ENCODE results near the gene MACROD2.

Gene MACROD2

DNA sequence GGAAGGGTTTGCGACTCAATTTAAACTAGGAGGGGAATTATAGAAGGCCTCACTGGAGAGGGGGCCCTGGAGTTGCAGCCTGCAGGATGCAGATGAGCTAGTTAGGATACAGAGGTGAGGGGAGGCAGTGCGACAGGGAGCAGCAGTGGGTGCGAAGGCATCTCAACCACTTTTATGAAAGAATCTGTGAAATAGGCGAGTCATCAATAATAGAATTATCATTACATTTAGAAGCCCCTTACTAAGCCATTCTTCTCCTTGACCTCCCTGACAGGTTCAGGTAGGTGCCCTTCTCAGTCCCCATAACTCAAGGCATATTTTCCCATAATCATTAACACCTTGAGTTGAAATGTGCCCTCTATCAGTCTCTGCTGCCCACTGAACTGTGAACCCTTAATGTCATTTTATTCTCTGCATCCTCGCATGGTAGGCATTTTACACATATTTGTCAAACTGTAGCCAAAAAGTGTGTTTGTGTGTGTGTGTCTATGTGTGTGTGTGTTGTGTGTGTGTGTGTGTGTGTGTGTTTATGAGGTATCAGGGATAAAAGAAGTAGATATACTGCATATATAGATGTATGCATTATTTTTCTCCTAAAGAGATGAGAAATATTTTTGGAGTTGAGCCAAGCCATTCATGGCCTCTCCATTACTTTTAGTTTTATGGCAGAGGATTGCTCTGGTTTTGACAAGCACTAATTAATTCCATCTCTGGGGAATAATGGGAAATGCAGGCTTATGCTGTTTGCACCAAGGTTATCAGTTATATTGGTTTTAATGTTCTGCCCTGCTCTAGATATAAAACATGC, 1679.1 kb downstream of the MACROD2 start:
- no peak for DNase-seq (ENCODE audit: low spot score)

DNA sequence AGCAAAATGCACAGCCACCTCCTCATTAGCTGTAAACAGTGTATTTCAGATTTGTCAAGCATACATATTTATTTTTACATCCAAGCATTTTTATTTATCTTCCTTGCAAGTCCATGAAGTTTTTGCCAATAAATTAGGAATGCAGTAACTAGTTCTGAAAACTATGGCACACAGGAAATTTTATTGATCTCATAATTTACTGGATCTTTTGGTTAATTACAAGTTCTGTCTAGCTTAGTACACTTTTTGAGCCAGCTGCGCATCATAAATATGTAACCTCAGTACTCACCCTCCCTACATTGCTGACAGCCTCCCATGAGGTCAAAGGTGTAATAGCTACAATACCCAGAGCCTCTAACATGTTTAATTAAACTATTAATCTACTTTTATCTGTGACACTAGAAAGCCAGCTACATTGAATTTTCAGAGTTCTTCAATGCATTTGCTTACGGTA, 1679.8 kb downstream of the MACROD2 start:
- no peak for DNase-seq (ENCODE audit: low spot score)

DNA sequence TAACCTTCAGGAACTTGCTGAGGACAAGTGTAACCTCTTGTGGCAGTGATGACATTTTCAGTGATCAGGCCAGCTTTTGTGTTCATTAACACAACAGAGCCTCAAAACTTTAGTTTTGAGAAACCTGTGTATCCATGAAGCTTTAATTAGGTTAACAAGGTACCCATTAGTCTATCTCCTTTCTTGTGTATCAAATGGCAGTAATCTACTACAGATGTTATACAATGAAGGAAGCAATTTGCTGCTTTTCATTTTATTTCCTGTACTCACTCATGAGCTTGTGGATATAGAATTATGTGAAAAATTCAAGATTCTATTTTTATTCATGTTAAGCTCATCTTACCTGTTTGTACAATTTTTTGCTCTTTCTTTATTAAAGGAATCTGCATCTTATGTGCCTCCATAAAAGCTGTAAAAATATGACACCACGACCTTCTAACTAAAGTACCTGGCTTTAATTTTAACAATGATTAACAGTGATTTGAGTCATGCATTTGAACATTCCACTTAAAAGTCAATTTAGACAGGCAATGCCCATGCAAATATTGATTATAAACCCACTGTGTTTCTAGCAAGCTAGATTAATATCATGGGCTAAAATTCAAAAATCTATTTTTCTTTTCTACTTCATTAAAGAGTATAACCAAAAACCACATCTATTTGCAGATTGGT, 1680.6 kb downstream of the MACROD2 start:
- no peak for DNase-seq (ENCODE audit: low spot score)

DNA sequence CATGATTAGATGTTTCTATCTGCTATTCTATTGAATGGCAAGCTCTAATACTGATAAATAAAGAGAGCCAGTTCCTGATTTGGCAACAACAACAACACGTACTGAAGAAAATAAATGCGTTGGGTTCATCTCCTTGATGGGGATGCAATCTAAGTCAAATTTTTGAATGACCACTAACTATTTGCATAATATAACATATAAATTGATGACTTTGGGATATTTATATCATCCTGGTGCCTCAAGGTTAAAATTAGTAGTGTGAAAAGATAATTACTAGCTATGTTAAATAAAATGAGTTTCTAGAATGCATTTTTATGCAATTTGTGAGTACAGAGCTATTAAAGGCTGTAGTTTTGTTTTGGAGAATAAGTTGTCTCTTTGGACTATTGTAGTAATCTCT, 1681.5 kb downstream of the MACROD2 start:
- DNase-seq (ENCODE audit: low spot score): no peak

DNA sequence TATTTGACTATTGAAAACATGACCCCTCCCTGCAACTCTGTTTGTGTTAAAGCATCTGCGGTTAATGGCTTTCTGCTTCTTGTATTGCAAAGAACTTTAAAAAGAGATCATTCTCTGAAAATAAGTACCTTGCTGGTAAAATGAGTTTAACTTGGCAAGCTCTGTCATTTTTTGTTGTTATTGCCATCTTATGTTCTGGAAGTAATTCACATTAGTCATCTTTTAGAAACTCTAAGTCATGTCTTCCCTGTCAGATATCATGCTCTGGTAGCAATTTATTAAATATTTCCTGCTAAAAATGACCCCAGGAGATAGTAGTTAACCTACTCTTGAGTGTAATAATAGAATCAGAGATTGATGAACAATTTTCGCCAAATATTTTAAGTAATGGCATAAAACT, 1687.4 kb downstream of the MACROD2 start:
- DNase-seq (ENCODE audit: low spot score): no peak

DNA sequence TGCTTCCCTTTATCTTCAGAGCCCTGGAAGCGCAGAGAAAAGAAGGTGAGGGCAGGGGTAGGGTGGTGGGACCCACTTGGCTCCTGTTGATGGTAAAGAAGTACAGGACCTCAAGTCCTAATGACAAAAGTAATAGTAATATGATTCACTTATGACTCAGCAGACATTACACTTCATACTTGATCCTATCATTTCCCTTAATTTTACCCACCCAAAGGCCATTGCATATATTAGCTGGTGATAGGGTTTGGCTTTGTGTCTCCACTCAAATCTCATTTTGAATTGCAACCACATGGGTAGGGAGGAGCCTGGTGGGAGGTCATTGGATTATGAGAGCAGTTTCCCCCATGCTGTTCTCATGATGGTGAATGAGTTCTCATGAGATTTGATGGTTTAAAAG, 1697.3 kb downstream of the MACROD2 start:
- DNase-seq (ENCODE audit: low spot score): no peak

DNA sequence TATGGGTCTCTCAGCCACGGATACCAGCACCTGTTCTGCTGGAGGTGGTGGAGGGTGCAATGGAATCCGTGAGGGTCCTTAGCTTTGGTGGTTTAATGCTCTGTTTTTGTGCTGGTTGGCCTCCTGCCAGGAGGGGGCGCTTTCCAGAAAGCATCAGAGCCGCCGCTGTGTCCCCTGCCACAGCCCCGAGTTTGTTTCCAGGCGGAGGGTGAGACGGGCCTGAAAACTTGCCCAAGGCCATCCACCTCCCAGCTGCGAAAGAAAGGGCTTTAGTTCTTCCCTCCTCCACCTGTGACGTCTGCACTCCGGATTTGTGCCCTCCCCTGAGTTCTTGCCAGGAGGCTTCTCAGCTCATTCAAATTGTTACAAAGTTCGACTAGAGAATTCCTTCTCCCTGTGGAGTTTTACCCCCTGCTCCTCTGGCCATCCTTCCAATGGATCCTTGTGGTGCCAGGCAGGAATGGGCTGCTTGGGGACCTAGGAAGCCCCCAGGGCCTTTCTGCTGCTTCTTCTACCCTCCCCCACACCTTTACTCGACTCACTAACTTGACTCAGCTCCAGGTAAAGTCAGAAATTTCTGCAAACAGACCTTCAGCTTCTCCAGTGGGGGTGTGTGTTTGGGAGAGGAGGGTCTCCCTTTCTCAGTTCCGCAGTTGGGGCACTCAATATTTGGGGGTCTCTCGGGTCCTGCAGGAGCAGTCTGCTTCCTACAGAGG, 1704.3 kb downstream of the MACROD2 start:
- DNase-seq (ENCODE audit: low spot score): no peak

DNA sequence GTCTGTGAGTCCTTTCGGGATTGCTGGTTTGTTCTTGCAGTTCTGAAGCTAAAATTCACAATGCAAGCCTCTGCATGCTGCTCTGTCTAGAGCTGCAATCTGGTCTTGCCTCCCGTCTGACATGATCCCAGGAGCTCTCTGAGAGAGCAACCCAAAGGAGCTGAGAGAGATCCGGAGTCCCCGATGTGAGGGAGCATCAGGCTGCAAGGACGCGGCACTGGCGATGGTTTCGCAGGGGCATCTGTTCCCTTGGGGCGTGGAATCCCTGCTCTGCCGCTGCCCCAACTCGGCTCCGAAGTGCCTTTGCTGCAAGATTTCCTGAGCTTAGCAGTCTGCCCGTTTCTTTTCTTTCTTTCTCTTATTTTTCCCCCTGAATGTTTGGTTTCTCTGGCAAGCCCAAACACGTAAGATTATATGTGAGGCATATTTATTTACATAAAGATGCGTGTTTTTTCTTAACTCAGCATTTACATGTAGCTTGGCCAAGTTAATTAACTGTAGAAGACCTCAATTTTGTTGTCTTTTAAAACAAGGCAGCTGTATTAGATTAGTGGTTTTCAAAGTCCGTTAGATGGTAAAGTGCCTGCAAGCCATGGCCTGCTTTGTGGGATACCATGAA, 1704.9 kb downstream of the MACROD2 start:
- no peak for DNase-seq (ENCODE audit: low spot score)

DNA sequence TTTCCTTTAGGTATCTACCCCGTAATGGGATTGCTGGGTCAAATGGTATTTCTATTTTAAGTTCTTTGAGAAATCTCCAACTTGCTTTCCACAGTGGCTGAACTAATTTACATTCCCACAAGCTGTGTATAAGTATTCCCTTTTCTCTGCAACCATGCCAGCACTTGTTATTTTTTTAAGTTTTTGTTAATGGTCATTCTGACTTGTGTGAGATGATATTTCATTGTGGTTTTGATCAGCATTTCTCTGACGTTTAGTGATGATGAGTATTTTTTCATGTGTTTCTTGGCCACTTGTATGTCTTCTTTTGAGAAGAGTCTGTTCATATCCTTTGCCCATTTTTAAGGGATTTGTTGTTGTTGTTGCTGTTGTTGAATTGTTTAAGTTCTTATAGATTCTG, 1706.8 kb downstream of the MACROD2 start:
- DNase-seq (ENCODE audit: low spot score): no peak

DNA sequence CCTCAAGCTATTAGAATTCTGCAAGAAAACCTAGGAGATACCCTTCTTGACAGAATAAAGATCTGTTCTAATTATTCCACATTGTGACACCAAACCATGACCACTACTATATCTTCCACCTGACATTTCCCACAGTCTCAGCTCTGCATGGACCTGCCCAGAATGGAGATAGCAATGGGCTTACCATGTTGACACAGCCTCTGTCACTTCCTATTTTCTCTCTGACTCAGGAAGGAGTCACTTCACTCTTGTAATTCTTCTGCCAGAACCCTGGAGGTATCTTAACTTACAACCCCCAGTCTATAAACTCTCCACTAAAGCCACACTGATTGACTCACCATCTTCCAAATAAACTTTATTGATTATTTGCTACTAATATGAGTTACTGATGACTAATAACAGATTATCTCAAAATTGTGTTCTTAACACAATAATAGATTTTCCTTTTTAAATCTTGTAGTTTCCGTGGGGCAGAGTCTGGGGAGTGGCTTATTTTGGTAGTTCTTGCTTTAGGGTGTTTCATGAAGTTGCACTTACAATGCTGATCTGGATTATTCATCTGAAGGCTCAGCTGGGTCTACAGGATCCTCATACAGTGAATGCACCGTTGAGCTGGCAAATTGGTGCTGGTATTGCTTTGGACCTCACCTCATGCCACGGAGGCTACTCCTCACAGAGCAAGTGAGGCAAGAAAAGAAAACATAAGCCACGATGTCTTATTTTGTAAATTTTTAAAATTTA, 1708.0 kb downstream of the MACROD2 start:
- no peak for DNase-seq (ENCODE audit: low spot score)

DNA sequence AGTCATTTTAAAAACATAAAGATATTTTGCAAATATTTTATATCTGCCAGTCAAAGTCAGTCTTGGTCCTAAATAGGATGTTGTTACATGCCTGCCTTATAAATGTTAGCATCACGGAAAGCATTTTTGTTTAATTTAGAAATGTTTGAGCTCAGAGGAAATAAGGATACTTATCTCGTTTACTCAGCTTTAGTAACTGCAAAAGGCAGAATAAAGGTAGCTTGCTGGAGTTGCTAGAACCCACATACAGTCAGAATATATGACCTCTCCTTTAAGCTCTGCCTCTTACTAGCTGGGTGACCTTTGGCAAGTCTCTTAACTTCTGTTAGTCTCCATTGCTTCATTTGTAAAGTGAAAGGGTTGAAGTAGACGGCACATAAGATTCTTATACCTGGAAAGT, 1710.7 kb downstream of the MACROD2 start:
- no peak for DNase-seq (ENCODE audit: low spot score)

DNA sequence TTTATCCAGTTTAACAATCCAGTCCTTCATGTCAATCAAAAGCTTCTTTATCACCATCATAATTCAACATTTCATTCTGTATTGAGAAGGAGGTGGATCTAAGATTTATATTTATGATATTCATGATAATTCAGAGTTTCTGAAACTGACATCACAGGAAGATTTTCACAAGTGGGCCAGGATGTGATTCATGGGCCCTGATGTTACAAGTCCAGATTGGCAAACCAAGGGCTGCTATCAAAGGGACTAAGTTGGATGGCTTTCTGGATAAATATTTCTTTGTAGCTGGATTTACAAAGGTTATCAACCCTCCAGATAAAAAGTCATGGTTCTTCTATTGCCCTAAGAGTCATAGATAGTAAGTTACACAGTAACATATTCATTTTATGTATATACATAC, 1711.4 kb downstream of the MACROD2 start:
- DNase-seq (ENCODE audit: low spot score): no peak

DNA sequence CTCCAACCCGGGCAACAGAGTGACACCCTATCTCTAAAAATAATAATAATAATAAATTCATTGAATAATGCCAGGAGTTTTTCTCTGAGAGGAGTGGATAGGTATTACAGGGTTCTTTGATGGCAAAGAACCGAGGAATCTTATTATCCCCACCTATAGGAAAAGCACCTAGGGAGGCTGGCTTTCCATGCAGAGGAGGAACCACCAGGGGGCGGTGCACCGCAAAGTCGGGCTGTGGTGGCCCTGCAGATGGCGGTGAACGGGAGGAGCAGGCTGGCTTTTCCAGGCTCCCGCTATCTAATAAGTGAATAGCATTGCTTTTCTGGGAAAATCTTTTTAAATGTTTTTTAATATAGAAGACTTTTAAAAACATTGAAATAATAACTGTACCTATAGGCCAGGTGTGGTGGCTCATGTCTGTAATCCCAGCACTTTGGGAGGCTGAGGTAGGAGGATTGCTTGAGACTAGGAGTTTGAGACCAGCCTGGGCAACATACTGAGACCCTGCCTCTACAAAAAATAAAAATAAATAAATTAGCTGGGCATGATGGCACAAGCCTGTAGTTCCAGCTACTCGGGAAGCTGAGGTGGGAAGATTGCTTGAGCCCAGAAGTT, 1713.8 kb downstream of the MACROD2 start:
- DNase-seq (ENCODE audit: low spot score): peak; percentile 80

DNA sequence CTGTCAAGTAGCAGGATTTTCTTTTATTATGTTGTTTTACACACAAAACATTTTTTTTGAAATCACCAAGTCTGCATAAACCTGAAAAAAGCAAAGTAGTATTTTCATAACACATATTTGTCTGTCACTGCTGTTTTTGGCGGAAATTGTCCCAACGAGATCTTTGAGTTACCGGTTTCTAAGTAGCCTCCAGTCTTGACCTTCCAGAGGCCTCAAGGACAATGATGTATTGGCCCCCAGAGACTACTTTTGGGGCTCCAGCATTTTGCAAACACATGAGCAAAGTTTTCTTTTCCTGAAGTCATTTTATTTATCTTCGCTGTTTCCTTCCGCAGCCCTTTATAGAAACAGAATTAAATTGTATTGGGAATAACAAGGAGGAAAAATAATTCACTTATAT, 1715.3 kb downstream of the MACROD2 start:
- DNase-seq (ENCODE audit: low spot score): no peak

DNA sequence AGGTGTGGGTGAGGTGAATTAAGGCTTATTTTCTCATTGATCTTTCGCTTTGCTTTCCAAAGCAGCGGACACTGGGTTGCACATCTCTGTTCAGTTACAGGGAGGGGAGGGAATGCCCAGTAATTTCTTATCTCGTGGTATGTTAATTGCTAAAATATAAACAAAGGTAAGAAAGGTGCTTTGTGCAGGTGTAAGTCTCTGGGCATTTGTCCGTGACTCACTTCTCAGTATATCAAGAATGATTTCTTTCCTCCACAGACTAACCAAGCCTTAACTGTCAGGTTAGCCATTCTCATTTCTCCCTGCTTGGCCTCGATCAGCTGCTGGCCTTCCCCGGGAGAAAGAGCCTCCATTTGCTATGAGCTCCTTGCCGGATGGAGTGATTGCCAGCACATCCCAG, 1715.9 kb downstream of the MACROD2 start:
- no peak for DNase-seq (ENCODE audit: low spot score)

DNA sequence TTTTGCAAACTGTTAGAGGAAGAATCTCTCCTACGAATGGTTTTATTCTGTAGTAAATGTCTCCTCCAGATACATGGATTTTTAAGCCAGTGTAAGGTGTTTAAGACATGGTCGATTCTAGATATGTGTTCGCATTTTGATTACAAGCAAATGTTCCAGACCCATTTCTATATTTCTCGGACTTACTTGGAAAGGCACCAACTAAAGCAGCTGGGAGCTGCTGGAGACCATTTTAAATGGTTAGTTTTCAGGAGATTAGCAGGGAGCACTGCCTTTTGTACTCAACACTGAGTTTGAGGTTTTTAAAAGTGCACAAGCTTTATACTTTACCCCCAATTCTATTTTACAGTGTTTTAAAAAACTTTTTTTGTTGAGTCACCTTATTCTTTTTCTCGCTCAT, 1720.9 kb downstream of the MACROD2 start:
- no peak for DNase-seq (ENCODE audit: low spot score)

DNA sequence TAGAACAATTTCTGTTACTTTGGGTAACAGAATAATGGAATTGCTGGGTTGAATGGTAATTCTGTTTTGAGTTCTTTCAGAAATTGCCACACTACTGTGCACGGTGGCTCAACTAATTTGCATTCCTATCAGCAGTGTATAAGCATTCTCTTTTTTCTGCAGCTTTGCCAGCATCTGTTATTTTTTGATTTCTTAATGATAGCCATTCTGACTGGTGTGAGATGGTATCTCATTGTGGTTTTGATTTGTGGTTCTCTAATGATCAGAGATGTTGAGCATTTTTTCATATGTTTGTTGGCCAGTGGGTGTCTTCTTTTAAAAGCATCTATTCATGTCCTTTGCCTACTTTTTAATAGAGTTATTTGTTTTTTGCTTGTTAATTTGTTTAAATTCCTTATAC, 1731.1 kb downstream of the MACROD2 start:
- no peak for DNase-seq (ENCODE audit: low spot score)

DNA sequence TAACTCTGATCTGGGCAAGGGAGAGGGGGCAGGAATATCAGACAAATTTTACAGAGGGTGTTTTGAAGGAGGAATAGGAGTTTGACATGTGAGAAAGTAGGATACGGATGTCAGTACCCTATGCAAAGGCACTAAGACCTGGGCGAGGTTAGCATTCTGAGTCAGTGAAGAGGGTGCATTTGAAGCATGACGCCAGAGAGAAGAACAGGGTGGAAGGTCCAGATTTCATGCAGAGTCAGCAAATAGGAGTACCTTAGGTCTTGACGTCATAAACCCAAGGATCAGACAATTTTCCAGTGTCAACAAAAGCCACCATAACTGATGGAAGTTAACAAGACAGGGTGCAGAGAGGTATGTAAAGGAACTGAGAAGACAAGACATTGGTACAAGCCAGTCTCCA, 1738.7 kb downstream of the MACROD2 start:
- DNase-seq (ENCODE audit: low spot score): no peak

DNA sequence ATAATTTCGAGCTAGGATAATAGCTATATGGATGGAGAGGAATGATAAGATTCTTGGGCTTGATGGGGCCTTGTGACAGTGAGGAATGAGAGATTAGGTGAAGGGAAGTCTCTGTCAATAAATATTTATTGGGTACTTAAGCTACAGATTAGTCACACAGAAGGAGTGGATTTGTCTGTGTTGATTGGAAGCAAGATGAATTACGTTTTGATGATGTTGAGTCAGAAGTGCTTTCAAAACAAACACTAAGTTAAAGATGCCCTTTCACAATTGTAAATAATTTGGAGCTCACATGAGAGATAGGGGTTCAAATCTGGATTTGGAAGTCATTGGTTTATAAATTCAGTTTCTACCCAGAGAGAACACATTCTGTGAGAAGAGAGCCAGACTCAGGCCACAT, 1743.7 kb downstream of the MACROD2 start:
- no peak for DNase-seq (ENCODE audit: low spot score)

DNA sequence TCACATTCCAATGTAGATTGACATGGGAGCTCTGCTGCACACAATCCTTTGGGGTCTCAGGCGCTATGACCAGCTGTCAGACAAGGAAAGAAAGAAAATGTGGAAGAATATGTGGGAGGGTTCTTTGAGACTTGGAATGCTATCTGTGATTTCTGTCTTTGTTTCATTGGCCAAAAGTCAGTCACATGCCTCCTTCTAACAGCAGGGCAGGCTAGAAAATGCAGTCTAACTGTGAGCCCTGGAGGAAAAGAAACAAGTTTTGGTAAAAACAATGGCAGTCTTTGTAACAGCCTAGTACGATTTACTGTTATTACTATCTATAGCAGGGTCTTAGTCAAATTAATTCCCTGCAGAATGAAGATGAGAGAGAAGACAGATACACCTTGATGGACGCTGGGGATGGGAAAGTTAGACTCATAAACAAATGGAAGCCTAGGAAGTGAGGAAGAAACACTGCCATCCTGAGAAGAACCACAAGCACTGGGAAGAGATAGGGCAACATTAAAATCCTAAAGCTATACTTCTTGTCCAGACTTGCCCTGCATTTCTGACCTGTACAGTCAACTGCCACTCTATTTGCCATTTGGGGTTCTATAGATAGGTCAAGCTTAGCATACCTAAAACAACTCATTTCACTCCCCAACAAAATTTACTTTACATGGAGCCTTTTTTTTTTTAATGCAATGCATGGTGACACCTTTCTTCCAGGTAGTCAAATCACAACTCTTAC, 1744.9 kb downstream of the MACROD2 start:
- DNase-seq (ENCODE audit: low spot score): no peak

DNA sequence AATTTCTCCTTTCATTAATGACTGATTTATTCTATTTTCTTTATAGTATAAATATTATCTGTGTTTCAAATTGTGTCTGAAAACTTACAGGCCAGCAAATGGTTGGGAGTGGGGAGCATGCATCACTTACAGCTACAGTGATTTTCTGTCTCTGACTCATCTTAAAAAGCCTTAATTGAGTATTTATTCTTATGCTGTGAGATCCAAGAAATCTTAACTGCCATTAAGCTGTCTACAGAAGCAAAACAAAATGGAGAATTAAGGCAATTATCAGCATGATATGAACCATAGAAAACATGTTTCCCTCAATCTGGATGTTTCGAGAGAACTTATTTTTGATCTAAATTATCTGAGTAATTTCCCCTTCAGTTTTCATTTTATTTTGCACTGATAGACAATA, 1746.8 kb downstream of the MACROD2 start:
- DNase-seq (ENCODE audit: low spot score): no peak
